Motor neuron (in vitro differentiated cells): Measurements from ENCODE around the gene LKAAEAR1. TPM values are rescaled to one million over a fixed set of nuclear protein-coding genes. Genes with fewer than 3 reads are reported as not detected.
"Not testable (repeated sequence)": the region's sequence is repeated elsewhere in the genome, so short reads cannot be mapped to it uniquely, and the experiment has no call there.

ENCODE experiments used
- ATAC-seq, 8 experiments: fragments of 200-7000 bp; cut with Tn5 transposase; replicated peaks in 6 of 8; 2 replicates each; pipeline ENCODE4 v1.8.0; 2021; ENCODE audit warnings: mild to moderate bottlenecking in 8 of 8, moderate library complexity in 8 of 8
- H3K27ac ChIP-seq, 2 donors: fragments of 250-450 bp; sonication (Bioruptor Pico); 2 replicates each; pipeline ENCODE4 v1.9.0; 2021; ENCODE audit warnings: antibody characterized with exemption in 2 of 2, mild to moderate bottlenecking in 2 of 2, moderate library complexity in 1 of 2
- H3K4me1 ChIP-seq, 2 donors: fragments of 250-450 bp; sonication (Bioruptor Pico); replicated peaks in 1 of 2; 2 replicates each; pipeline ENCODE4 v1.6.1; 2021; ENCODE audit warnings: antibody characterized with exemption in 2 of 2, mild to moderate bottlenecking in 2 of 2, moderate library complexity in 1 of 2
- H3K4me3 ChIP-seq, 5 donors: fragments of 250-450 bp; sonication (Bioruptor Pico); 2 replicates each; pipeline ENCODE4 v1.9.0; 2021; ENCODE audit warnings: antibody characterized with exemption in 5 of 5, mild to moderate bottlenecking in 5 of 5, moderate library complexity in 4 of 5
- WGBS, 10 experiments: fragments of 450-650 bp; shearing (Covaris generic); methylation state at CpG; one replicate each; pipeline ENCODE4 v1.0.0; 2022; 5-methylcytosine and 5-hydroxymethylcytosine counted together
- in situ Hi-C, 9 experiments: fragments of 400-800 bp; cut with MboI; loops; one replicate each; pipeline ENCODE4 v1.15.0; 2021; ENCODE audit warnings: low sequenced_read_pairs in 9 of 9, low pct_unique_long_range_greater_than_20kb in 2 of 9; ENCODE audit not compliant: unreplicated experiment in 9 of 9
- total RNA-seq, 8 experiments: library from RNA; unstranded; fragments of 300-600 nt; gene quantifications; 2 replicates each; pipeline versions ENCODE4 v1.2.3 to v1.2.4, GENCODE V29; 2022

LKAAEAR1 gene, protein sequence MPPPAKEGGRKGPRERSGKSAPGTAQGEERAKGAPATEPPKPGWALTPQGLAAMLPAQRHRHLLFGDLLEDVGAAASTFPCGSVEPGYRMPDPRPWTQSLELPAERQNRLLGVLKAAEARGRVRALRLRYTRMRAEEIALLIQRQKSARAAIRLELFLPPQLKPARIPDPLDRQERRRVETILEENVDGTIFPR
- total RNA-seq = under 1 TPM in 2 of 8 experiments, not detected in 6; 0.52 to 0.76 TPM

GRCh38 chr20:64083804-64084684 is at the start of gene LKAAEAR1:
Gene LKAAEAR1 (minus strand): TSS chr20:64084398. CDS start chr20:64084219, 179 bp downstream.
- peak in 6 of 8 experiments; percentile 4 to 25 (median 7) for ATAC-seq
- 0 to 36% (median 12%) methylated on average over 1 to 5 of the region's 86 CpGs; no CpG with 5 or more reads in 6 of the 10 experiments for WGBS, 10 experiments

GRCh38 chr20:64131406-64131805 is 47.2 kb upstream of the LKAAEAR1 start:
- peak; percentile 60 to 98 (median 72) for ATAC-seq
- 90% methylated on average over 4 of the region's 4 CpGs; no CpG with 5 or more reads in 9 of the 10 experiments for WGBS, 10 experiments

More at GRCh38 chr20:64083804-64084684, at the start of gene LKAAEAR1:
- in situ Hi-C loops = no loop called here
- H3K4me3 ChIP-seq = peak within 1 kb of the TSS; percentile 31 to 48 (median 39)
- H3K4me1 ChIP-seq = peaks cover 15 to 31% of the 10 kb centered on the region in 2 donors
- no peak within 1 kb of the TSS for H3K27ac ChIP-seq

GRCh38 chr20:64130876-64131275 is 46.7 kb upstream of the LKAAEAR1 start:
- Histone ChIP-seq H3K27ac (no peak overlapping the region), H3K4me3 (no peak overlapping the region), H3K4me1 (no peaks in the 10 kb centered on the region)
- peak in 1 of 8 experiments; percentile 5 for ATAC-seq
- 20 to 92% (median 76%) methylated on average over 1 to 3 of the region's 10 CpGs; no CpG with 5 or more reads in 6 of the 10 experiments for WGBS, 10 experiments
- in situ Hi-C loops = no loop called here

More at GRCh38 chr20:64131406-64131805, 47.2 kb upstream of the LKAAEAR1 start:
- Histone ChIP-seq H3K27ac (no peak overlapping the region), H3K4me1 (no peaks in the 10 kb centered on the region), H3K4me3 (no peak overlapping the region)
- in situ Hi-C loops = no loop called here

GRCh38 chr20:64130271-64130670 is 46.1 kb upstream of the LKAAEAR1 start:
- in situ Hi-C loops = no loop called here
- Histone ChIP-seq H3K4me1 (no peaks in the 10 kb centered on the region), H3K4me3 (no peak overlapping the region), H3K27ac (no peak overlapping the region)
- no peak for ATAC-seq
- 39 to 83% (median 65%) methylated on average over 1 to 3 of the region's 5 CpGs; no CpG with 5 or more reads in 4 of the 10 experiments for WGBS, 10 experiments

DNA sequence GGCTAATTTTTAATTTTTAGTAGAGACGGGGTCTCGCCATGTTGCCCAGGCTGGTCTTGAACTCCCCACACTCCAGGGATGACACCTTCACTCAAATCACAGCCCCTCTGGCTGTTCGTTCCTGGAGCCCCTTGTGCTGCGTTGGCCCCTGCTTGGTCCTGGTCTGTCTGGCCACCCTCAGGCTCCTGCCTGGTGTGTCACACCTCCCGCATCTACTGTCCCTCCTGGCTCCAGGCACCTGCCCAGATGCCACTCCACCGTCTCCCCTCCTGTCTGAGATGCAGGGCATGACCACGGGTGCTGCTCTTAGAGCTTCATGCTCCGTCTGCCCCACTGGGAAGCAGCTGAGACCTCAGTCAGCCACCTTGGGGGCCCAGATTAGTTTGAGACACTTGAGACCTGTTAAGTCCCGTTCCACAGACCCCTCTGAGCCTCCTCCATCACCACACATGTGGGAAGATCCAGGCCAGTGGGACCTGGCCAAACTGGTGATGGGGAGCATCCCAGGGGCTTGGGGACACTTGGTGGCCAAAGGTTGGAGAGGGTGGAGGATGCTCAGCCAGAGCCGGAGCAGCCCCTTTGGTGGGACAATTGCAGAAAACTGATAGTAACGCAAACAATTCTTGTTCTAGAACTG is 45.1 kb upstream of the LKAAEAR1 start:
- WGBS, 10 experiments = 5 to 78% (median 77%) methylated on average over 4 to 6 of the region's 11 CpGs; no CpG with 5 or more reads in 5 of the 10 experiments
- in situ Hi-C loops = no loop called here
- Histone ChIP-seq H3K27ac (no peak overlapping the region), H3K4me3 (no peak overlapping the region), H3K4me1 (no peaks in the 10 kb centered on the region)
- ATAC-seq = no peak

- in situ Hi-C loops, H3K27ac ChIP-seq, H3K4me3 ChIP-seq, H3K4me1 ChIP-seq, ATAC-seq: not testable (repeated sequence)
- WGBS, 10 experiments = 34 to 80% (median 64%) methylated on average over 1 to 11 of the region's 11 CpGs; no CpG with 5 or more reads in 2 of the 10 experiments
Observed at GRCh38 chr20:64123517-64123916, 39.3 kb upstream of the LKAAEAR1 start.

GRCh38 chr20:64122927-64123326 is 38.7 kb upstream of the LKAAEAR1 start:
- in situ Hi-C loops, ATAC-seq: not testable (repeated sequence)
- WGBS, 10 experiments = 43 to 93% (median 67%) methylated on average over 2 to 11 of the region's 11 CpGs

GRCh38 chr20:64121586-64121985 is 37.4 kb upstream of the LKAAEAR1 start:
- H3K4me1 ChIP-seq = peaks cover 2 to 4% of the 10 kb centered on the region in 2 donors
- no peak overlapping the region for H3K27ac ChIP-seq
- H3K4me3 ChIP-seq = no peak overlapping the region
- WGBS, 10 experiments = 8 to 100% (median 78%) methylated on average over 1 to 6 of the region's 12 CpGs; no CpG with 5 or more reads in 3 of the 10 experiments
- ATAC-seq = no peak
- in situ Hi-C loops = no loop called here

More at GRCh38 chr20:64122927-64123326, 38.7 kb upstream of the LKAAEAR1 start:
- not testable (repeated sequence) for H3K4me1 ChIP-seq, H3K27ac ChIP-seq, H3K4me3 ChIP-seq

- WGBS, 10 experiments = 60 to 100% (median 97%) methylated on average over 2 to 7 of the region's 14 CpGs; no CpG with 5 or more reads in 7 of the 10 experiments
- H3K4me1 ChIP-seq = peaks cover 10% of the 10 kb centered on the region in 2 donors
- no peak overlapping the region for H3K4me3 ChIP-seq
- peak in 5 of 8 experiments; percentile 8 to 47 (median 26) for ATAC-seq
- in situ Hi-C loops = no loop called here
- no peak overlapping the region for H3K27ac ChIP-seq
Observed at GRCh38 chr20:64119681-64120341, 35.6 kb upstream of the LKAAEAR1 start.

GRCh38 chr20:64119301-64119680 is 35.1 kb upstream of the LKAAEAR1 start:
- Histone ChIP-seq H3K4me3 (no peak overlapping the region), H3K27ac (no peak overlapping the region), H3K4me1 (peaks cover 10 to 11% of the 10 kb centered on the region in 2 donors)
- peak in 1 of 8 experiments; percentile 7 for ATAC-seq
- in situ Hi-C loops = no loop called here
- 40 to 50% (median 43%) methylated on average over 1 to 3 of the region's 8 CpGs; no CpG with 5 or more reads in 7 of the 10 experiments for WGBS, 10 experiments

- in situ Hi-C loops, H3K4me3 ChIP-seq, ATAC-seq, H3K27ac ChIP-seq: not testable (repeated sequence)
- H3K4me1 ChIP-seq = peaks cover 19 to 23% of the 10 kb centered on the region in 2 donors
- WGBS, 10 experiments = no CpG with 5 or more reads among the region's 6 CpGs
Observed at GRCh38 chr20:64117432-64117777, 33.2 kb upstream of the LKAAEAR1 start.
